Hepatocyte (in vitro differentiated cells): ENCODE results near the gene BBS1. TPM values are rescaled to one million over a fixed set of nuclear protein-coding genes. Genes with fewer than 3 reads are reported as not detected.

Experiments
- DNase-seq: peaks from one replicate; pipeline ENCODE4 v3.0.0-alpha.2; 2016; ENCODE audit warnings: low spot score
- H2AFZ ChIP-seq: fragments of 200-600 bp; sonication (generic); 2 replicates; pipeline ENCODE4 v1.6.0; 2016; ENCODE audit warnings: antibody characterized with exemption, mild to moderate bottlenecking
- H3K27ac ChIP-seq: fragments of 200-600 bp; sonication (generic); 2 replicates; pipeline ENCODE4 v1.5.1; 2016; ENCODE audit warnings: mild to moderate bottlenecking
- H3K27me3 ChIP-seq: fragments of 200-600 bp; sonication (generic); 2 replicates; pipeline ENCODE4 v1.6.1; 2016
- H3K36me3 ChIP-seq: fragments of 200-600 bp; sonication (generic); replicated peaks from 2 replicates; pipeline ENCODE4 v1.5.1; 2016; ENCODE audit warnings: low read depth; ENCODE audit not compliant: insufficient read depth
- H3K4me1 ChIP-seq: fragments of 200-600 bp; sonication (generic); 2 replicates; pipeline ENCODE4 v1.5.1; 2016; ENCODE audit warnings: mild to moderate bottlenecking, moderate library complexity; ENCODE audit not compliant: insufficient read depth
- H3K4me2 ChIP-seq: fragments of 200-600 bp; sonication (generic); 2 replicates; pipeline ENCODE4 v1.6.0; 2016
- H3K4me3 ChIP-seq: fragments of 200-600 bp; sonication (generic); 2 replicates; pipeline ENCODE4 v1.5.1; 2016; ENCODE audit warnings: mild to moderate bottlenecking
- H3K79me2 ChIP-seq: fragments of 200-600 bp; sonication (generic); 2 replicates; pipeline ENCODE4 v1.6.0; 2017; ENCODE audit warnings: mild to moderate bottlenecking
- H3K9me2 ChIP-seq: fragments of 200-600 bp; sonication (generic); replicated peaks from 2 replicates; pipeline ENCODE4 v1.6.0; 2017; ENCODE audit warnings: mild to moderate bottlenecking; ENCODE audit not compliant: insufficient read depth
- H3K9me3 ChIP-seq: fragments of 200-600 bp; sonication (generic); 2 replicates; pipeline ENCODE4 v1.5.1; 2016; ENCODE audit warnings: low read depth, mild to moderate bottlenecking
- H4K20me1 ChIP-seq: fragments of 200-600 bp; sonication (generic); 2 replicates; pipeline ENCODE4 v1.6.0; 2016; ENCODE audit warnings: mild to moderate bottlenecking; ENCODE audit not compliant: insufficient read depth, poor library complexity, severe bottlenecking
- EZH2 ChIP-seq: fragments of 200-600 bp; sonication (generic); IDR thresholded peaks from 2 replicates; pipeline ENCODE4 v1.6.1; 2016; ENCODE audit warnings: antibody characterized with exemption, mild to moderate bottlenecking, borderline replicate concordance
- EZH2phosphoT487 ChIP-seq: fragments of 200-600 bp; sonication (generic); IDR thresholded peaks from one replicate; pipeline ENCODE4 v1.6.1; 2018; ENCODE audit warnings: antibody characterized with exemption, mild to moderate bottlenecking, low read depth, moderate library complexity; ENCODE audit not compliant: unreplicated experiment, severe bottlenecking
- WGBS: methylation state at CpG from one replicate; pipeline ENCODE4 v1.1.6; 2016; ENCODE audit warnings: low lambda C conversion rate; ENCODE audit errors: missing lambda C conversion rate; 5-methylcytosine and 5-hydroxymethylcytosine counted together
- polyA plus RNA-seq: library from polyadenylated mRNA; unstranded; fragments of >200 nt; fragmentation: Nextera tagmentation; extraction: Ambion mirVana; gene quantifications from 2 replicates; pipeline ENCODE4 v1.2.1, GENCODE V29; 2016
- total RNA-seq: library from RNA; depleted of rRNA; stranded (reverse); fragments of >200 nt; gene quantifications from 2 replicates; pipeline ENCODE4 v1.2.3, GENCODE V29; 2014
- TF ChIP-seq, protein P1 (sequence below): fragments of 200-600 bp; sonication (generic); IDR thresholded peaks from 2 replicates; pipeline ENCODE4 v1.5.1; 2016; ENCODE audit warnings: antibody characterized with exemption, mild to moderate bottlenecking; ENCODE audit not compliant: poor library complexity

The BBS1 gene
- total and polyA plus RNA-seq, 2 experiments from 2014 or later = 25.1 to 27.7 TPM

GRCh38 chr11:66473608-66474515 is 36.6 kb upstream of the BBS1 start:
- DNase-seq = no peak
- peaks cover 3% of the 10 kb centered on the region for H4K20me1 ChIP-seq
- no peaks in the 10 kb centered on the region for H3K27me3 ChIP-seq
- no peak overlapping the region for H3K4me2 ChIP-seq
- no peak overlapping the region for H3K4me3 ChIP-seq
- no peaks in the 10 kb centered on the region for H3K9me2 ChIP-seq
- H3K36me3 ChIP-seq = no peaks in the 10 kb centered on the region
- peaks cover 6% of the 10 kb centered on the region for H3K79me2 ChIP-seq
- TF ChIP-seq EZH2 = no peak
- TF ChIP-seq, protein P1, sequence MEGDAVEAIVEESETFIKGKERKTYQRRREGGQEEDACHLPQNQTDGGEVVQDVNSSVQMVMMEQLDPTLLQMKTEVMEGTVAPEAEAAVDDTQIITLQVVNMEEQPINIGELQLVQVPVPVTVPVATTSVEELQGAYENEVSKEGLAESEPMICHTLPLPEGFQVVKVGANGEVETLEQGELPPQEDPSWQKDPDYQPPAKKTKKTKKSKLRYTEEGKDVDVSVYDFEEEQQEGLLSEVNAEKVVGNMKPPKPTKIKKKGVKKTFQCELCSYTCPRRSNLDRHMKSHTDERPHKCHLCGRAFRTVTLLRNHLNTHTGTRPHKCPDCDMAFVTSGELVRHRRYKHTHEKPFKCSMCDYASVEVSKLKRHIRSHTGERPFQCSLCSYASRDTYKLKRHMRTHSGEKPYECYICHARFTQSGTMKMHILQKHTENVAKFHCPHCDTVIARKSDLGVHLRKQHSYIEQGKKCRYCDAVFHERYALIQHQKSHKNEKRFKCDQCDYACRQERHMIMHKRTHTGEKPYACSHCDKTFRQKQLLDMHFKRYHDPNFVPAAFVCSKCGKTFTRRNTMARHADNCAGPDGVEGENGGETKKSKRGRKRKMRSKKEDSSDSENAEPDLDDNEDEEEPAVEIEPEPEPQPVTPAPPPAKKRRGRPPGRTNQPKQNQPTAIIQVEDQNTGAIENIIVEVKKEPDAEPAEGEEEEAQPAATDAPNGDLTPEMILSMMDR = no peak
- no peak for TF ChIP-seq EZH2phosphoT487
- H3K9me3 ChIP-seq = no peaks in the 10 kb centered on the region
- no peak overlapping the region for H2AFZ ChIP-seq
- H3K4me1 ChIP-seq = peaks cover 3% of the 10 kb centered on the region
- WGBS = 92% methylated on average over 19 of the region's 20 CpGs
- H3K27ac ChIP-seq = no peak overlapping the region

DNA sequence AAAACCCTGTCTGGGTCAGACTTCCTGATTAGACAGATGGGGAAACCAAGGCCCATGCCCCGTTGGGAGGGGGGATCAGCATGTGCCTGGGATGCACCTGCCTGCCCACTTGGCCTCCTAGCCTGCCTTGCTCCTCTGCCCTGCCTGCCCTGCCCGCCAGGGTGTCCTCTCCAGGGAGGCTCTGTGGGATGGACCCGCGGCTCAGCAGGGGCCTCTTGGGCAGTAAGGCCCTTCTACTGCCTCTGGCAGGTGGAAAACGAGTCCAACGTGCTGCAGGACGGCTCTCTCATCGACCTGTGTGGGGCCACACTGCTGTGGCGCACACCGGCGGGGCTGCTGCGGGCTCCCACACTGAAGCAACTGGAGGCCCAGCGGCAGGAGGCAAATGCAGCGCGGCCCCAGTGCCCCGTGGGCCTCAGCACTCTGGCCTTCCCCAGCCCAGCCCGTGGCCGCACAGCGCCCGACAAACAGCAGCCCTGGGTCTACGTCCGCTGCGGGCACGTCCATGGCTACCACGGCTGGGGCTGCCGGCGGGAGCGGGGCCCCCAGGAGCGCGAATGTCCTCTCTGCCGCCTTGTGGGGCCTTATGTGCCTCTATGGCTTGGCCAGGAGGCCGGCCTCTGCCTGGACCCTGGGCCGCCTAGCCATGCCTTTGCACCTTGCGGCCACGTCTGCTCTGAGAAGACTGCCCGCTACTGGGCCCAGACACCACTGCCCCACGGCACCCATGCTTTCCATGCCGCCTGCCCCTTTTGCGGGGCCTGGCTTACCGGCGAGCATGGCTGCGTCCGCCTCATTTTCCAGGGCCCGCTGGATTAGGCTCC is 34.9 kb upstream of the BBS1 start:
- Histone ChIP-seq H3K9me2 (no peaks in the 10 kb centered on the region), H3K4me2 (no peak overlapping the region), H3K79me2 (peaks cover 11% of the 10 kb centered on the region), H3K36me3 (no peaks in the 10 kb centered on the region), H2AFZ (no peak overlapping the region), H3K27me3 (no peaks in the 10 kb centered on the region), H3K4me1 (peaks cover 9% of the 10 kb centered on the region), H4K20me1 (peaks cover 4% of the 10 kb centered on the region), H3K4me3 (no peak overlapping the region), H3K27ac (no peak overlapping the region), H3K9me3 (no peaks in the 10 kb centered on the region)
- 95% methylated on average over 41 of the region's 44 CpGs for WGBS
- DNase-seq = no peak
- TF ChIP-seq EZH2 = no peak
- TF ChIP-seq, protein P1 = no peak
- no peak for TF ChIP-seq EZH2phosphoT487

DNA sequence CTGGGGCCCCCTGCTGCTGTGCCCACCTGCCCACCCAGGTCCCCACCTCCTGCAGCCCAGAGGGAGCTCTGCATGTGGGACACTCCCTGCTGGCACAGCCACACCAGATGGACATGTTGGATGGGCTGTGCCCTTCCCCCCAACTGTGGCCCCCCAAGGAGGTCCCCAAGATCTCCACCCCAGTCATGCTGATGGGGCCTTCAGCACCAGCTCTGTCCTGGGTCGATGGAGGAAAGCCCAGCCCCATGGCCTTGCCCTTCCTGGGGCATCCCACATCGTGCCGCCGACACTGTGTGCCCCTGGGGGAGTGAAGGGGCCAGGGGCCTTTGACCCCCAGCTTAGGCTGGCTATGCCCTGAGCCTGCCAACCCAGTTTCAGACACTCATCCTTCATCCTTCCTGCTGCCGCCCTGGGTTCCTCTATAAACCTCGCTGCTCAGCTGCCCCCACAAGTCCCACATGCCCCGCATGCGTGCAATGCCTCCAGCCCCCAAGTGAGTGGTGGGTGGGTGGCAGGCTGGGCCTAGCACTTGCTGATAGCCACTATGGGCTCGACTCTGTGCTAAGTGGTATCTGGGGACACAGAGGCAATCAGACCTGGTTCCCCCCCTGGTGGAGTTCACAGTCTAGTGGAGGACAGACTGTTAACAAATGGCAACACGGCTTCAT is 34.1 kb upstream of the BBS1 start:
- Histone ChIP-seq H3K9me3 (no peaks in the 10 kb centered on the region), H3K79me2 (peaks cover 15% of the 10 kb centered on the region), H2AFZ (no peak overlapping the region), H3K27ac (no peak overlapping the region), H3K36me3 (no peaks in the 10 kb centered on the region), H4K20me1 (peaks cover 4% of the 10 kb centered on the region), H3K27me3 (no peaks in the 10 kb centered on the region), H3K4me1 (peaks cover 11% of the 10 kb centered on the region), H3K9me2 (no peaks in the 10 kb centered on the region), H3K4me3 (no peak overlapping the region), H3K4me2 (no peak overlapping the region)
- 89% methylated on average over 10 of the region's 10 CpGs for WGBS
- DNase-seq = no peak
- no peak for TF ChIP-seq EZH2phosphoT487
- TF ChIP-seq EZH2 = no peak
- TF ChIP-seq, protein P1 = no peak
